Endothelial cell of umbilical vein (primary cell): ENCODE results near the gene SCYL1. TPM values are rescaled to one million over a fixed set of nuclear protein-coding genes. Genes with fewer than 3 reads are reported as not detected.

Experiments
- BruUV-seq: library from RNA; stranded (reverse); fragments of 400-500 nt; replicated peaks from 2 replicates; lab custom pipeline; 2021; lab: Mats Ljungman, UMichigan
- CTCF ChIA-PET: fragments of 300-600, 350-600 bp; sonication (Branson Sonifier 250); formaldehyde crosslinking; loops from one replicate; lab custom pipeline; 2021; ENCODE audit warnings: antibody characterized with exemption, inconsistent platforms; lab: Charles Lee
- POLR2A ChIA-PET: fragments of 300-600, 350-600 bp; sonication (Branson Sonifier 250); formaldehyde crosslinking; loops from one replicate; lab custom pipeline; 2021; ENCODE audit warnings: antibody characterized with exemption, inconsistent platforms; lab: Charles Lee
- DNase-seq: peaks from one replicate; pipeline ENCODE4 v3.0.0-alpha.2; 2011; ENCODE audit warnings: low read depth, low spot score
- FAIRE-seq: peaks from 2 replicates; lab custom pipeline; 2011; peaks lifted over from hg19 to GRCh38; lab: Jason Lieb, UNC
- H2AFZ ChIP-seq: 2 replicates; pipeline ENCODE4 v1.6.0; 2012; ENCODE audit warnings: low read depth, low read length, control low read depth, inconsistent platforms
- H3K27ac ChIP-seq: 2 replicates; pipeline ENCODE4 v1.5.1; 2011; ENCODE audit warnings: low read depth, mild to moderate bottlenecking, control low read depth, low read length, moderate library complexity; ENCODE audit not compliant: insufficient read depth
- H3K27me3 ChIP-seq, 2 experiments: 2 replicates each; pipeline versions ENCODE4 v1.6.0 to v1.6.1; 2011; ENCODE audit warnings: low read length in 2 of 2, mixed read lengths in 1 of 2; ENCODE audit not compliant: control insufficient read depth in 2 of 2, insufficient read depth in 2 of 2
- H3K36me3 ChIP-seq, 2 experiments: 2 replicates in 1 of 2; 3 replicates in 1 of 2; pipeline ENCODE4 v1.5.1; 2011; ENCODE audit warnings: low read length in 2 of 2, mild to moderate bottlenecking in 1 of 2, moderate library complexity in 1 of 2; ENCODE audit not compliant: control insufficient read depth in 2 of 2, insufficient read depth in 2 of 2; ENCODE audit errors: extremely low read depth in 1 of 2
- H3K4me1 ChIP-seq: 3 replicates; pipeline ENCODE4 v1.5.1; 2011; ENCODE audit warnings: mild to moderate bottlenecking, low read length; ENCODE audit not compliant: control insufficient read depth, insufficient read depth; ENCODE audit errors: extremely low read depth
- H3K4me2 ChIP-seq: 2 replicates; pipeline ENCODE4 v1.6.1; 2011; ENCODE audit warnings: low read length, control low read depth, mixed read lengths; ENCODE audit not compliant: insufficient read depth
- H3K4me3 ChIP-seq, 3 experiments: fragments of 200-600 bp in 1 of 3; sonication (generic), shearing (Covaris generic) in 1 of 3; replicated peaks in 1 of 3; 2 replicates each; pipeline ENCODE4 v1.5.1; 2011 to 2016; ENCODE audit warnings: control low read depth in 3 of 3, low read length in 3 of 3, mild to moderate bottlenecking in 2 of 3, inconsistent platforms in 1 of 3, low read depth in 1 of 3, moderate library complexity in 1 of 3; ENCODE audit not compliant: insufficient read depth in 1 of 3
- H3K79me2 ChIP-seq: 2 replicates; pipeline ENCODE4 v1.6.0; 2012; ENCODE audit warnings: low read length, inconsistent platforms; ENCODE audit not compliant: control insufficient read depth, insufficient read depth
- H3K9ac ChIP-seq: replicated peaks from 2 replicates; pipeline ENCODE3; 2011; ENCODE audit warnings: low read length, control low read depth; ENCODE audit not compliant: insufficient read depth; ENCODE audit errors: extremely low read depth
- H3K9me1 ChIP-seq: replicated peaks from 3 replicates; pipeline ENCODE4 v1.6.0; 2011; ENCODE audit warnings: mild to moderate bottlenecking, low read length; ENCODE audit not compliant: control insufficient read depth, insufficient read depth; ENCODE audit errors: extremely low read depth
- H3K9me3 ChIP-seq: replicated peaks from 2 replicates; pipeline ENCODE4 v1.5.1; 2012; ENCODE audit warnings: low read length, inconsistent platforms; ENCODE audit not compliant: control insufficient read depth, insufficient read depth
- H4K20me1 ChIP-seq: replicated peaks from 2 replicates; pipeline ENCODE3; 2011; ENCODE audit warnings: mild to moderate bottlenecking, low read length; ENCODE audit not compliant: control insufficient read depth, insufficient read depth; ENCODE audit errors: extremely low read depth
- EZH2 ChIP-seq: IDR thresholded peaks from 2 replicates; pipeline ENCODE4 v1.6.1; 2012; ENCODE audit warnings: borderline replicate concordance, low read depth, mild to moderate bottlenecking, moderate library complexity, low read length, inconsistent platforms; ENCODE audit not compliant: severe bottlenecking
- FOS ChIP-seq: IDR thresholded peaks from 2 replicates; pipeline ENCODE4 v1.6.1; 2011; ENCODE audit warnings: mild to moderate bottlenecking, low read length, moderate library complexity, borderline replicate concordance; ENCODE audit not compliant: insufficient read depth
- GATA2 ChIP-seq: IDR thresholded peaks from 2 replicates; pipeline ENCODE4 v1.7.0; 2011; ENCODE audit warnings: low read depth, mild to moderate bottlenecking, moderate library complexity, mixed read lengths, low read length; ENCODE audit not compliant: insufficient read length, insufficient read depth
- MYC ChIP-seq: IDR thresholded peaks from one replicate; pipeline ENCODE4 v1.6.1; 2011; ENCODE audit warnings: mild to moderate bottlenecking, low read depth, low read length
- POLR2A ChIP-seq: IDR thresholded peaks from 2 replicates; pipeline ENCODE4 v1.6.1; 2012; ENCODE audit warnings: low read depth, mild to moderate bottlenecking, control low read depth, low read length
- dilution Hi-C: fragments of 300-500 bp; cut with MboI; formaldehyde crosslinking; loops from one replicate; pipeline ENCODE4 v1.15.0; 2019; ENCODE audit warnings: low sequenced_read_pairs; ENCODE audit not compliant: extremely low pct_ligation_motif_present
- intact Hi-C: fragments of 100-400 bp; cut with micrococcal nuclease; formaldehyde crosslinking; loops from one replicate; pipeline ENCODE4 v1.10.0; 2022
- polyA plus RNA-seq, 4 experiments: library from polyadenylated mRNA; depleted of rRNA in 3 of 4; stranded (reverse) in 3 of 4; unstranded in 1 of 4; fragments of >200 nt; gene quantifications; 2 replicates each; pipeline versions ENCODE4 v1.2.1 to v1.2.3, GENCODE V29; 2011 to 2012; ENCODE audit warnings: missing spikeins in 1 of 4
- total RNA-seq: library from RNA; stranded (reverse); gene quantifications from 2 replicates; pipeline ENCODE4 v1.2.3, GENCODE V29; 2021
- TF ChIP-seq, protein P1 (sequence below): IDR thresholded peaks from 2 replicates; pipeline ENCODE4 v1.6.1; 2011; ENCODE audit not compliant: insufficient read depth, insufficient read length
- TF ChIP-seq, protein P2 (sequence below), 2 donors: IDR thresholded peaks; 1 replicate in 1 of 2; 2 replicates in 1 of 2; pipeline ENCODE4 v1.5.1; 2011; ENCODE audit warnings: low read length in 2 of 2, mild to moderate bottlenecking in 2 of 2, moderate library complexity in 2 of 2, control low read depth in 1 of 2, inconsistent platforms in 1 of 2, low read depth in 1 of 2; ENCODE audit not compliant: insufficient read depth in 1 of 2; ENCODE audit errors: extremely low read depth in 1 of 2

SCYL1 gene
- total and polyA plus RNA-seq, 2 donors (not counting 3 experiments of a cell fraction or from before 2014, with no cell fraction given), result 88.2 to 126 TPM

DNA sequence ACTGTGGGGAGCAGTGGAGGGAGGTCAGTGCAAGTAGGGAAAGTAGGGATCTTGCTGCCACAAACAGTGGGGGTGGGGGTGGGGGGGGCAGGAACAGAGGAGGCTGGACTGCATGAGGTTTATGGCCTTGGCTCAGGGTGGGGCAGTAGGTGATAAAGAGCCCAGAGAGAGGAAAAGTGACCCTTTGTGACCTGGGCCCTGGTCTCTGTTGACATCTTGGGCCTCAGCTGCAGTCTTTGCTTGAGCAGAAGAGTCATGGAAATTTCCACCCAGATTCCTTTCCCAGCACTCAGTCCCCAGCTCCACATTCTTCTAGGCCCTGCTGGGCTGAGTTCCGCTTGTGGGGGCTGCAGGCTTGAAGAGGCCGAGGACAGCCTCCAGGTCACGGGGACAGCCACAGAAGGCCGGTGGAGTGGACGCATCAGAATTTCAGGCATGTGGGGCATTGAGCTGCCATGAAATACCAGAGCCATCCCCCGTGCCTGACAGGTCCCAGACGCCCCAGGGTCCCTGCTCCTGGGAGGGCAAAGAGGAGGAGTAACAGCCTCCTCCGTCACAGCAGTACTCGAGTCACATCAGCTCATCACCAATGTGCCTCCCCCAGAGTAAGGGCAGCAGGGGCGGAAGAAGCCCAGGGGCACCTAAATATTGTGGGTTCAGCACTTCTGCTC lies 35.7 kb upstream of the SCYL1 start:
- Histone ChIP-seq H3K79me2 (no peaks in the 10 kb centered on the region), H3K4me1 (peaks cover 74% of the 10 kb centered on the region), H3K9me1 (no peaks in the 10 kb centered on the region), H3K27ac (peak overlapping the region; percentile 81), H4K20me1 (no peaks in the 10 kb centered on the region), H3K9me3 (no peaks in the 10 kb centered on the region), H3K36me3 (no peaks in the 10 kb centered on the region), H3K9ac (peak overlapping the region; percentile 63), H3K4me2 (no peak overlapping the region), H3K27me3 (no peaks in the 10 kb centered on the region), H2AFZ (no peak overlapping the region), H3K4me3 (no peak overlapping the region)
- dilution Hi-C loops, result no loop called here
- CTCF ChIA-PET, result interaction anchor here (0.8 to 13.9 kb wide), 5 partner anchors 11 to 214 kb away, joined by 3 to 247 read pairs (median 7); partner anchors contain the start of gene MALAT1
- POLR2A ChIA-PET, result interaction anchor here (0.8 to 9.4 kb wide), 4 partner anchors 9 to 66 kb away, joined by 3 to 204 read pairs (median 8); partner anchors contain the start of genes MALAT1 and NEAT1
- no TSS peak for BruUV-seq
- FAIRE-seq (no peak), DNase-seq (peak; percentile 53)
- intact Hi-C loops, result no loop called here
- TF ChIP-seq MYC, result no peak
- no peak for TF ChIP-seq GATA2
- no peak for TF ChIP-seq EZH2
- TF ChIP-seq POLR2A, result no peak
- TF ChIP-seq, protein P1, sequence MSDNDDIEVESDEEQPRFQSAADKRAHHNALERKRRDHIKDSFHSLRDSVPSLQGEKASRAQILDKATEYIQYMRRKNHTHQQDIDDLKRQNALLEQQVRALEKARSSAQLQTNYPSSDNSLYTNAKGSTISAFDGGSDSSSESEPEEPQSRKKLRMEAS, result no peak
- TF ChIP-seq, protein P2, sequence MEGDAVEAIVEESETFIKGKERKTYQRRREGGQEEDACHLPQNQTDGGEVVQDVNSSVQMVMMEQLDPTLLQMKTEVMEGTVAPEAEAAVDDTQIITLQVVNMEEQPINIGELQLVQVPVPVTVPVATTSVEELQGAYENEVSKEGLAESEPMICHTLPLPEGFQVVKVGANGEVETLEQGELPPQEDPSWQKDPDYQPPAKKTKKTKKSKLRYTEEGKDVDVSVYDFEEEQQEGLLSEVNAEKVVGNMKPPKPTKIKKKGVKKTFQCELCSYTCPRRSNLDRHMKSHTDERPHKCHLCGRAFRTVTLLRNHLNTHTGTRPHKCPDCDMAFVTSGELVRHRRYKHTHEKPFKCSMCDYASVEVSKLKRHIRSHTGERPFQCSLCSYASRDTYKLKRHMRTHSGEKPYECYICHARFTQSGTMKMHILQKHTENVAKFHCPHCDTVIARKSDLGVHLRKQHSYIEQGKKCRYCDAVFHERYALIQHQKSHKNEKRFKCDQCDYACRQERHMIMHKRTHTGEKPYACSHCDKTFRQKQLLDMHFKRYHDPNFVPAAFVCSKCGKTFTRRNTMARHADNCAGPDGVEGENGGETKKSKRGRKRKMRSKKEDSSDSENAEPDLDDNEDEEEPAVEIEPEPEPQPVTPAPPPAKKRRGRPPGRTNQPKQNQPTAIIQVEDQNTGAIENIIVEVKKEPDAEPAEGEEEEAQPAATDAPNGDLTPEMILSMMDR (IDR thresholded peaks at IDR 0.05; ENCODE audit: extremely low read depth in 1 of 2, insufficient read depth in 1 of 2, low read depth in 1 of 2, low read length in 2 of 2), result no peak
- TF ChIP-seq FOS, result no peak
